ENCODE data around the gene IL15RA.

Gene IL15RA

GRCh38 chr10:5902511-5903274, 74.7 kb downstream of the IL15RA start:
- Histone ChIP-seq H3K27ac (replicated peaks) (no peak overlapping the region), H3K4me3 (replicated peaks; ENCODE audit: insufficient read depth, low read length) (no peak overlapping the region), H3K27me3 (ENCODE audit: insufficient read depth, poor library complexity, severe bottlenecking) (no peaks in the 10 kb centered on the region)
- TF ChIP-seq REST (IDR thresholded peaks at IDR 0.05; ENCODE audit: insufficient replicate concordance, low read depth) (no peak), CTCF (IDR thresholded peaks at IDR 0.05; ENCODE audit: insufficient read depth, low read length) (no peak), GABPA (IDR thresholded peaks at IDR 0.05; ENCODE audit: low read depth) (no peak)
- DNase-seq (ENCODE audit: low read depth in 1 of 2, low spot score in 1 of 2), result no peak
